Kidney (tissue), 14 donors: Measurements from ENCODE around the gene SLC9A3. TPM values are rescaled to one million over a fixed set of nuclear protein-coding genes. Genes with fewer than 3 reads are reported as not detected.

Experiments
- DNase-seq, 5 donors: peaks; one replicate each; pipeline ENCODE4 v3.0.0-alpha.2; 2013 to 2020
- FAIRE-seq: peaks from 2 replicates; lab custom pipeline; 2012; peaks lifted over from hg19 to GRCh38; lab: Jason Lieb, UNC
- H3K27ac ChIP-seq, 2 donors: one replicate each; pipeline ENCODE4 v1.7.0; 2013; ENCODE audit warnings: low read depth in 2 of 2, low read length in 2 of 2, inconsistent platforms in 1 of 2
- H3K27me3 ChIP-seq: one replicate; pipeline ENCODE4 v1.7.1; 2013; ENCODE audit warnings: low read length, inconsistent platforms; ENCODE audit not compliant: control insufficient read depth, insufficient read depth
- H3K36me3 ChIP-seq, 3 donors: one replicate each; pipeline versions ENCODE4 v1.7.0 to v1.7.1; 2013; ENCODE audit warnings: low read length in 3 of 3, control low read depth in 1 of 3, inconsistent platforms in 1 of 3; ENCODE audit not compliant: insufficient read depth in 3 of 3, control insufficient read depth in 2 of 3
- H3K4me1 ChIP-seq, 3 donors: one replicate each; pipeline versions ENCODE4 v1.7.0 to v1.7.1; 2013; ENCODE audit warnings: low read length in 3 of 3, inconsistent platforms in 1 of 3, low read depth in 1 of 3; ENCODE audit not compliant: control insufficient read depth in 2 of 3, insufficient read depth in 2 of 3
- H3K4me3 ChIP-seq, 3 donors: one replicate each; pipeline versions ENCODE4 v1.7.0 to v1.8.1; 2013; ENCODE audit warnings: low read length in 3 of 3, control low read depth in 1 of 3, inconsistent platforms in 1 of 3
- H3K9ac ChIP-seq, 3 donors: one replicate each; pipeline versions ENCODE4 v1.7.0 to v1.7.1; 2013; ENCODE audit warnings: low read length in 3 of 3, control low read depth in 1 of 3, inconsistent platforms in 1 of 3
- H3K9me3 ChIP-seq, 3 donors: one replicate each; pipeline versions ENCODE4 v1.7.0 to v1.7.1; 2013; ENCODE audit warnings: low read length in 3 of 3, control low read depth in 1 of 3, inconsistent platforms in 1 of 3; ENCODE audit not compliant: control insufficient read depth in 2 of 3, insufficient read depth in 1 of 3
- intact Hi-C: fragments of 100-400 bp; cut with DNase I; formaldehyde crosslinking; loops from one replicate; pipeline ENCODE4 v1.11.1; 2022
- polyA plus RNA-seq: library from polyadenylated mRNA; stranded (reverse); fragments of 350-450 nt; fragmentation: Illumina TruSeq; extraction: RNeasy Lipid Tissue Mini Kit (QIAGEN cat#74804); gene quantifications from one replicate; pipeline ENCODE4 v1.2.3, GENCODE V29; 2014; ENCODE audit warnings: low read depth, low replicate concordance; ENCODE audit not compliant: insufficient read depth
- total RNA-seq: library from RNA; stranded (reverse); fragmentation: NEBNext Ultra II Directional; extraction: Animal tissue kit (Norgen Biotek cat#: 25700); gene quantifications from one replicate; pipeline ENCODE4 v1.2.1, GENCODE V29; 2021
- TF ChIP-seq, protein P1 (sequence below): IDR thresholded peaks from 3 replicates; pipeline ENCODE4 v1.5.1; 2012; ENCODE audit warnings: mild to moderate bottlenecking, moderate library complexity, borderline replicate concordance; ENCODE audit not compliant: insufficient read depth; ENCODE audit errors: extremely low read depth
- donor health status: control.
- donor health status: control.
- donor health status: control.
- donor health status: control.
- donor health status: control.
- donor health status: DM: yes; HTN: yes; CAD: no.
- donor health status: Normal renal cell carcinoma (clear cell type).

SLC9A3 gene
- total and polyA plus RNA-seq, 2 donors from 2014 or later, result 10.5 to 36.9 TPM

DNA sequence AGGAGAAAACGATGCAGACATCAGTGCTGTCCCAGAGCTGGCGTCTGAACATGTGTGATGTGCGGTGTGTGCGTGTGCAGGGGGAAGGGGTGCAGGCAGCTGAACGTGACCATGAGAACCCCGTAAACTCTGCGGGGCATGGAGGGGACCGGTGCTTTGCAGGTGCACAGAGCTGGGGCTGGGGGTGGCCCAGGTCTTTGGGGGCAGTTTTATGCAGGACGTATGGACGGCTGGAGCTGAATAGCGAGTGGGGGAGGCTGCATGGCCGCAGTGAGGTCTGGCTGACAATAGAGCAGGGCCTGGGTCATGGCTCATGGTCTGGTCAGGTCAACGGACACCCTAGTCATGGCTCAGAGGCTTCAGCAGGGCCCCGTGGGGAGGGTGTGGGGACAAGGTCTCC lies 84.6 kb downstream of the SLC9A3 start:
- TF ChIP-seq, protein P1, sequence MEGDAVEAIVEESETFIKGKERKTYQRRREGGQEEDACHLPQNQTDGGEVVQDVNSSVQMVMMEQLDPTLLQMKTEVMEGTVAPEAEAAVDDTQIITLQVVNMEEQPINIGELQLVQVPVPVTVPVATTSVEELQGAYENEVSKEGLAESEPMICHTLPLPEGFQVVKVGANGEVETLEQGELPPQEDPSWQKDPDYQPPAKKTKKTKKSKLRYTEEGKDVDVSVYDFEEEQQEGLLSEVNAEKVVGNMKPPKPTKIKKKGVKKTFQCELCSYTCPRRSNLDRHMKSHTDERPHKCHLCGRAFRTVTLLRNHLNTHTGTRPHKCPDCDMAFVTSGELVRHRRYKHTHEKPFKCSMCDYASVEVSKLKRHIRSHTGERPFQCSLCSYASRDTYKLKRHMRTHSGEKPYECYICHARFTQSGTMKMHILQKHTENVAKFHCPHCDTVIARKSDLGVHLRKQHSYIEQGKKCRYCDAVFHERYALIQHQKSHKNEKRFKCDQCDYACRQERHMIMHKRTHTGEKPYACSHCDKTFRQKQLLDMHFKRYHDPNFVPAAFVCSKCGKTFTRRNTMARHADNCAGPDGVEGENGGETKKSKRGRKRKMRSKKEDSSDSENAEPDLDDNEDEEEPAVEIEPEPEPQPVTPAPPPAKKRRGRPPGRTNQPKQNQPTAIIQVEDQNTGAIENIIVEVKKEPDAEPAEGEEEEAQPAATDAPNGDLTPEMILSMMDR, result no peak
- H3K4me1 ChIP-seq, result peaks cover 0 to 16% (median 6%) of the 10 kb centered on the region in 3 donors
- no peaks in the 10 kb centered on the region for H3K9me3 ChIP-seq
- intact Hi-C loops, result loop anchor here (10.0 kb wide), 1 partner anchor 465 kb away; no protein-coding TSS in a partner anchor
- no peaks in the 10 kb centered on the region for H3K27me3 ChIP-seq
- H3K4me3 ChIP-seq, result no peak overlapping the region
- no peaks in the 10 kb centered on the region for H3K36me3 ChIP-seq
- H3K27ac ChIP-seq, result no peak overlapping the region
- no peak overlapping the region for H3K9ac ChIP-seq
- peak in 1 of 5 donors; percentile 46 for DNase-seq
- no peak for FAIRE-seq

DNA sequence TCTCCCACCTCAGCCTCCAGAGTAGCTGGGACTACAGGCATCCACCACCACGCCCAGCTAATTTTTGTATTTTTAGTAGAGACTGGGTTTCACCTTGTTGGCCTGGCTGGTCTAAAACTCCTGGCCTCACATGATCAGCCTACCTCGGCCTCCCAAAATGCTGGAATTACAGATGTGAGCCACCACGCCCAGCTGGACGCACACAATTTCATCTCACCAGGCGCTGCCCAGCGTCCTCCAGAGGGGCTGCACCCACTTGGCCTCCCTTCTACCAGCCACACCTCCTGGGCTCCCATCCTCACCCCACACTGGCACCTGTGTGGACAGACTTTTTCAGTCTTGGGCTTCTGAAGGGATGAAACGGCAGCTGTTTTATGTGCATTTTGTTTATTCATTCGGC lies 85.1 kb downstream of the SLC9A3 start:
- TF ChIP-seq, protein P1, result no peak
- no peaks in the 10 kb centered on the region for H3K9me3 ChIP-seq
- no peaks in the 10 kb centered on the region for H3K27me3 ChIP-seq
- FAIRE-seq (no peak), DNase-seq (no peak)
- H3K36me3 ChIP-seq, result no peaks in the 10 kb centered on the region
- no peak overlapping the region for H3K4me3 ChIP-seq
- H3K27ac ChIP-seq, result no peak overlapping the region
- intact Hi-C loops, result no loop called here
- peaks cover 0 to 15% (median 6%) of the 10 kb centered on the region in 3 donors for H3K4me1 ChIP-seq
- no peak overlapping the region for H3K9ac ChIP-seq

DNA sequence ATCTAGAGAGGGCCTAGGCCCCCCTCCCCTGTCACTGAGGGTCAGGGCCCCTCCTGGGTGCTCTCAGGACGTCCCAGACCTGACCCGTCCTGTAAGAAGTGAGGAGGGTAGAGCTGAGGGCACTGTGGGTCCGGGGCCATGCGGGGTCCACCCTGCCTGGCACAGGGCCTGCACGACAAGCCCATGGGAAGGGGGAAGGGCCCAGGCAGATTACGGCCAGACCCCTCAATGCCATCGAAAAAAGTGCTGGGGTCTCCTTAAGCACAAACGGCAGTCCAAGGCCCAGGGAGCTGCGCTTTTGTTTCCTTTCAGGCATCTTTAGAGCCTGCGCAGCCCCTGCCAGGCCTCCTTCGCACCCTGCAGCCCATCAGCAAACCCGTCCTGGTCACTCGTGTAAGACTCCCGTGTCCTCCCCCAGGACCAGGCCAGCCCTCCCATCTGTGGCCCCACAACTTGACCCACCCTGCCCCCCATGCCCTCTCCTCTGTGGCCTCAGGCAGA lies 85.7 kb downstream of the SLC9A3 start:
- Histone ChIP-seq H3K4me3 (no peak overlapping the region), H3K36me3 (no peaks in the 10 kb centered on the region), H3K27ac (no peak overlapping the region), H3K4me1 (peaks cover 0 to 8% (median 6%) of the 10 kb centered on the region in 3 donors), H3K9ac (no peak overlapping the region), H3K9me3 (no peaks in the 10 kb centered on the region), H3K27me3 (no peaks in the 10 kb centered on the region)
- intact Hi-C loops, result no loop called here
- FAIRE-seq (no peak), DNase-seq (peak in 1 of 5 donors; percentile 71)
- TF ChIP-seq, protein P1, result no peak
